HEK293T (cell line): ENCODE measurements around the gene ZP1.

ENCODE experiments used
- BHLHE40 ChIP-seq: fragments of 450-650 bp; IDR thresholded peaks from 2 replicates; pipeline ENCODE4 v1.6.1; 2016; ENCODE audit warnings: mild to moderate bottlenecking, moderate library complexity, borderline replicate concordance
- FOXA1 ChIP-seq: fragments of 450-650 bp; IDR thresholded peaks from 2 replicates; pipeline ENCODE4 v1.6.1; 2016; ENCODE audit warnings: mild to moderate bottlenecking
- FOXK2 ChIP-seq: fragments of 450-650 bp; IDR thresholded peaks from 2 replicates; pipeline ENCODE4 v1.6.1; 2016; ENCODE audit warnings: mild to moderate bottlenecking
- HDGF ChIP-seq: fragments of 450-650 bp; IDR thresholded peaks from 2 replicates; pipeline ENCODE4 v1.6.1; 2017; ENCODE audit warnings: antibody characterized with exemption, borderline replicate concordance
- L3MBTL2 ChIP-seq: fragments of 450-650 bp; conservative IDR thresholded peaks from 2 replicates; pipeline ENCODE4 v1.6.1; 2016; ENCODE audit warnings: mild to moderate bottlenecking
- NFRKB ChIP-seq: fragments of 450-650 bp; IDR thresholded peaks from 2 replicates; pipeline ENCODE4 v1.6.1; 2016; ENCODE audit warnings: mild to moderate bottlenecking, moderate library complexity
- SP1 ChIP-seq: fragments of 450-650 bp; IDR thresholded peaks from 2 replicates; pipeline ENCODE4 v1.6.1; 2017
- SUZ12 ChIP-seq: fragments of 450-650 bp; IDR thresholded peaks from 2 replicates; pipeline ENCODE4 v1.6.1; 2016; ENCODE audit warnings: mild to moderate bottlenecking
- TARDBP ChIP-seq: fragments of 450-650 bp; IDR thresholded peaks from 2 replicates; pipeline ENCODE4 v1.6.1; 2016
- ZNF384 ChIP-seq: fragments of 450-650 bp; IDR thresholded peaks from 2 replicates; pipeline ENCODE4 v1.6.1; 2016
- TF ChIP-seq, protein P1 (sequence below): fragments of 450-650 bp; IDR thresholded peaks from 2 replicates; pipeline ENCODE4 v1.6.1; 2016

DNA sequence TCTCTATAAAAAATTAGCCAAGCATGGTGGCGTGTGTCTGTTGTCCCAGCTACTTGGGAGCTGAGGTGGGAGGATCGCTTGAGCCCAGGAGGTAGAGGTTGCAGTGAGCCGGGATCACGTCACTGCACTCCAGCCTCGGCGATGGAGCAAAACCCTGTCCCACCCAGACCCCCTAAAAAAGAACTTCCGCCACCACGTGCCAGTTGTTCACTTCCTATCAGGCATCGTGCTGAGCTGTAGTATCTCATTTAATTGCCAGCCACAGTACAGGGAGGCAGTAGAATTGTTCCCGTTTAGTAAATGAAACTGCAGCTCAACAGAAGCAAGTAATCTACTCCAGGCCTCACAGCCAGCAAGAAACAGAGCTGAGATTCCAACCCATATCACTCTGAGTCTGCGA lies 53.9 kb downstream of the ZP1 start:
- TF ChIP-seq ZNF384: no peak
- no peak for TF ChIP-seq FOXK2
- TF ChIP-seq SP1: no peak
- no peak for TF ChIP-seq FOXA1
- TF ChIP-seq TARDBP: no peak
- no peak for TF ChIP-seq SUZ12
- no peak for TF ChIP-seq BHLHE40
- TF ChIP-seq L3MBTL2: no peak
- no peak for TF ChIP-seq HDGF
- TF ChIP-seq, protein P1, sequence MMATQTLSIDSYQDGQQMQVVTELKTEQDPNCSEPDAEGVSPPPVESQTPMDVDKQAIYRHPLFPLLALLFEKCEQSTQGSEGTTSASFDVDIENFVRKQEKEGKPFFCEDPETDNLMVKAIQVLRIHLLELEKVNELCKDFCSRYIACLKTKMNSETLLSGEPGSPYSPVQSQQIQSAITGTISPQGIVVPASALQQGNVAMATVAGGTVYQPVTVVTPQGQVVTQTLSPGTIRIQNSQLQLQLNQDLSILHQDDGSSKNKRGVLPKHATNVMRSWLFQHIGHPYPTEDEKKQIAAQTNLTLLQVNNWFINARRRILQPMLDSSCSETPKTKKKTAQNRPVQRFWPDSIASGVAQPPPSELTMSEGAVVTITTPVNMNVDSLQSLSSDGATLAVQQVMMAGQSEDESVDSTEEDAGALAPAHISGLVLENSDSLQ: no peak
- no peak for TF ChIP-seq NFRKB
